ENCODE results near the gene CUL9.

GRCh38 chr6:43163899-43164298 lies 18.1 kb upstream of the CUL9 start:
- TF ChIP-seq, protein P1, sequence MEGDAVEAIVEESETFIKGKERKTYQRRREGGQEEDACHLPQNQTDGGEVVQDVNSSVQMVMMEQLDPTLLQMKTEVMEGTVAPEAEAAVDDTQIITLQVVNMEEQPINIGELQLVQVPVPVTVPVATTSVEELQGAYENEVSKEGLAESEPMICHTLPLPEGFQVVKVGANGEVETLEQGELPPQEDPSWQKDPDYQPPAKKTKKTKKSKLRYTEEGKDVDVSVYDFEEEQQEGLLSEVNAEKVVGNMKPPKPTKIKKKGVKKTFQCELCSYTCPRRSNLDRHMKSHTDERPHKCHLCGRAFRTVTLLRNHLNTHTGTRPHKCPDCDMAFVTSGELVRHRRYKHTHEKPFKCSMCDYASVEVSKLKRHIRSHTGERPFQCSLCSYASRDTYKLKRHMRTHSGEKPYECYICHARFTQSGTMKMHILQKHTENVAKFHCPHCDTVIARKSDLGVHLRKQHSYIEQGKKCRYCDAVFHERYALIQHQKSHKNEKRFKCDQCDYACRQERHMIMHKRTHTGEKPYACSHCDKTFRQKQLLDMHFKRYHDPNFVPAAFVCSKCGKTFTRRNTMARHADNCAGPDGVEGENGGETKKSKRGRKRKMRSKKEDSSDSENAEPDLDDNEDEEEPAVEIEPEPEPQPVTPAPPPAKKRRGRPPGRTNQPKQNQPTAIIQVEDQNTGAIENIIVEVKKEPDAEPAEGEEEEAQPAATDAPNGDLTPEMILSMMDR (conservative IDR thresholded peaks at IDR 0.05; ENCODE audit: low read depth in 2 of 2): no peak
- TF ChIP-seq, protein P2, sequence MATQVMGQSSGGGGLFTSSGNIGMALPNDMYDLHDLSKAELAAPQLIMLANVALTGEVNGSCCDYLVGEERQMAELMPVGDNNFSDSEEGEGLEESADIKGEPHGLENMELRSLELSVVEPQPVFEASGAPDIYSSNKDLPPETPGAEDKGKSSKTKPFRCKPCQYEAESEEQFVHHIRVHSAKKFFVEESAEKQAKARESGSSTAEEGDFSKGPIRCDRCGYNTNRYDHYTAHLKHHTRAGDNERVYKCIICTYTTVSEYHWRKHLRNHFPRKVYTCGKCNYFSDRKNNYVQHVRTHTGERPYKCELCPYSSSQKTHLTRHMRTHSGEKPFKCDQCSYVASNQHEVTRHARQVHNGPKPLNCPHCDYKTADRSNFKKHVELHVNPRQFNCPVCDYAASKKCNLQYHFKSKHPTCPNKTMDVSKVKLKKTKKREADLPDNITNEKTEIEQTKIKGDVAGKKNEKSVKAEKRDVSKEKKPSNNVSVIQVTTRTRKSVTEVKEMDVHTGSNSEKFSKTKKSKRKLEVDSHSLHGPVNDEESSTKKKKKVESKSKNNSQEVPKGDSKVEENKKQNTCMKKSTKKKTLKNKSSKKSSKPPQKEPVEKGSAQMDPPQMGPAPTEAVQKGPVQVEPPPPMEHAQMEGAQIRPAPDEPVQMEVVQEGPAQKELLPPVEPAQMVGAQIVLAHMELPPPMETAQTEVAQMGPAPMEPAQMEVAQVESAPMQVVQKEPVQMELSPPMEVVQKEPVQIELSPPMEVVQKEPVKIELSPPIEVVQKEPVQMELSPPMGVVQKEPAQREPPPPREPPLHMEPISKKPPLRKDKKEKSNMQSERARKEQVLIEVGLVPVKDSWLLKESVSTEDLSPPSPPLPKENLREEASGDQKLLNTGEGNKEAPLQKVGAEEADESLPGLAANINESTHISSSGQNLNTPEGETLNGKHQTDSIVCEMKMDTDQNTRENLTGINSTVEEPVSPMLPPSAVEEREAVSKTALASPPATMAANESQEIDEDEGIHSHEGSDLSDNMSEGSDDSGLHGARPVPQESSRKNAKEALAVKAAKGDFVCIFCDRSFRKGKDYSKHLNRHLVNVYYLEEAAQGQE (IDR thresholded peaks at IDR 0.05; ENCODE audit: unreplicated experiment): no peak
- TF ChIP-seq POLR2AphosphoS5 (IDR thresholded peaks at IDR 0.05; ENCODE audit: low read depth) (no peak), CREB1 (CRISPR knock-in tag; IDR thresholded peaks at IDR 0.05; ENCODE audit: low read depth) (no peak), EZH2phosphoT487 (IDR thresholded peaks at IDR 0.05; ENCODE audit: unreplicated experiment) (no peak), EZH2 (IDR thresholded peaks at IDR 0.05; ENCODE audit: low read depth, unreplicated experiment) (no peak), ZNF114 (CRISPR knock-in tag; IDR thresholded peaks at IDR 0.05) (no peak), STAT1 (IDR thresholded peaks at IDR 0.05; ENCODE audit: unreplicated experiment) (no peak), ETS1 (IDR thresholded peaks at IDR 0.05) (no peak), NANOG (IDR thresholded peaks at IDR 0.05; ENCODE audit: borderline replicate concordance) (no peak), ZNF331 (CRISPR knock-in tag; IDR thresholded peaks at IDR 0.05; ENCODE audit: low read depth) (no peak)
